Measurements from ENCODE around the gene ASB18. TPM values are rescaled to one million over a fixed set of nuclear protein-coding genes. Genes with fewer than 3 reads are reported as not detected.

Gene ASB18
- total and polyA plus RNA-seq, 9 donors = not detected

DNA sequence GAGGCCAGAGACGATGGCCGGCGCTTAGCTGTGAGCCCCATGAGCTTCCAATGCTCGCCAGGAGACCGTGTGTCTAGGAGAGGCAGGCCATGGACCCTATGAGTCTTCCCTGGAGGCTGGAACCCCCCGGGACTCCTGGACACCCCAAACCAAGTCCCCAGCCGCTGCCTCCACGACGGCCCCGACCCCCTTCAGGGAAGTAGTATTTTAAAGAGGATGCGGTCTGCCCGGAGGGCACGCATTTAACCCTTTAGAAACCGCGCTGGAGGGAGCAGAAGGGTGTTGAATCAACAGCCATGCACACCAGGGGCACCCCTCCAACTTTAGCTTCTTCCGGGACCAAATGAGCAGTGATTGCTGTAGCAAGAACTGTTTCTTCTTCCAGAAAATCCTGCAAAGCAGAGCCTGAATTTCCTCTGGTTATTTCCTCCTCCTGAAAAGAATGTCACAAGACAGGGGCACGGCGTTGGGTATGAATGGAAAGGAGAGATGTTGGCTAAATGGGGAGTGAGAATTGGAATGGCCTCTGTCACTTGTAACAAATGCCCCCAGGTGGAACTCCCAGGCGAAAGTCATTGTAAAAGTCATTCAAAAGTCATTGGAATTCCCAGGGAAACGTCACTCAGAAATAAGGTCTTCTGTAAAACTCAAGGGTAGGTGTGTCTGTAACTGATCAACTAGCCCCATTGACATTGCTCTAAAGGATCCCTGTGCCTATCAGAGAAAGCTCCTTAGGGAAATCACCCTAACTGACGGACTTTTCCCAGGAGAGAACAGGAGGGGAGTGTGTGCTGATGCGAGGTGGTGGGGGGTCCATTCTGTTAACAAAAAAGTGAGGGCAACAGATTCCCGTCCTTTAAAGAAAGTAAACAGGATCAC, 90.2 kb downstream of the ASB18 start:
- Histone ChIP-seq H3K36me3 (no peaks in the 10 kb centered on the region), H3K9me3 (no peaks in the 10 kb centered on the region), H3K27ac (no peak overlapping the region), H3K4me3 (no peak overlapping the region), H3K27me3 (no peaks in the 10 kb centered on the region), H3K4me1 (ENCODE audit: insufficient read depth) (peaks cover 3% of the 10 kb centered on the region)
- DNase-seq = no peak
- WGBS, 3 donors = 13 to 22% (median 14%) methylated on average over 22 to 23 of the region's 23 CpGs
- TF ChIP-seq EP300 (IDR thresholded peaks at IDR 0.05) (no peak), CTCF (IDR thresholded peaks at IDR 0.05) (no peak), POLR2A (IDR thresholded peaks at IDR 0.05) (no peak)
- intact Hi-C loops (cut with DNase I) = loop anchor here in 1 of 4 donors (5.0 kb wide), 1 partner anchor 392 kb away; no protein-coding TSS in a partner anchor

DNA sequence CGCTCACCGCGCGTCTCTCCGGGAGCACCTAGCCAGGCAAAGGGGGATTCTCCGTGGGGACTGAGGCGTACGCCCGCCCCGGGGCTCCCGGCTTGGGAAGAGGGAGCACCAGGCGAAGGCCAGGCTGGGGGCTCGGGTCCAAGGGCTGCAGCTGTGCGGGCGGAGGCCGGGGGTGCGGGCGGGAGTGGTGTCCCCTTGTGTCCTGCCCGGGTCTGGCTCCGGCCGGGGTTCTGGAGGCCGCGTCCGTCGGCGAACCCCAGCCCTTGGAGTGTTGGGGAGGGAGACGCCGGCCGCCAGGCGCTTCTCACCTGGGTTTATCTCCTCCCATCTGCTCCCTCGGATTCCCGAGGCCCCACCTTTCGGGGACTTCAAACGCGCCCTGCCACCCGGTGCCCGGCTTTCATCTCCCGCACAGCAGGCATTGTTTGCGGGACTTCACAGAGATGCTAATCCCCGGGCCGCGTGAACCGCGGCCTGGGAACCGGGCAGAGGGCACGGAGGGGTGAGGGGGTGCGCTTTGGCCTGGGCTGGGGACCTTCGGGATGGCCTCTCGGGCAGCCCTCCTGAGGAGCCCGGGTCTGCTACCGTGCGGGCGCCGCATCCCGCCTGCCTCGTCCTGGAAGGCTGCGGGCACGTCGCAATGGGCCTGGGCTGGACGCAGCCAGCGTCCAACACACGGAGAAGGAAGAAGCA, 91.0 kb downstream of the ASB18 start:
- no peak overlapping the region for H3K4me3 ChIP-seq
- H3K9me3 ChIP-seq = no peaks in the 10 kb centered on the region
- DNase-seq = no peak
- WGBS, 3 donors = 4 to 13% (median 5%) methylated on average over 25 to 62 of the region's 62 CpGs
- H3K27ac ChIP-seq = no peak overlapping the region
- TF ChIP-seq EP300 (IDR thresholded peaks at IDR 0.05) = no peak
- TF ChIP-seq CTCF (IDR thresholded peaks at IDR 0.05) = no peak
- no peak for TF ChIP-seq POLR2A (IDR thresholded peaks at IDR 0.05)
- peaks cover 5% of the 10 kb centered on the region for H3K27me3 ChIP-seq
- intact Hi-C loops (cut with DNase I) = loop anchor here in 1 of 4 donors (5.0 kb wide), 1 partner anchor 391 kb away; no protein-coding TSS in a partner anchor
- peaks cover 1% of the 10 kb centered on the region for H3K4me1 ChIP-seq (ENCODE audit: insufficient read depth)
- no peaks in the 10 kb centered on the region for H3K36me3 ChIP-seq

GRCh38 chr2:236172255-236173035, 91.8 kb downstream of the ASB18 start:
- Histone ChIP-seq H3K36me3 (no peaks in the 10 kb centered on the region), H3K27me3 (peaks cover 5% of the 10 kb centered on the region), H3K9me3 (no peaks in the 10 kb centered on the region), H3K27ac (no peak overlapping the region), H3K4me3 (no peak overlapping the region), H3K4me1 (ENCODE audit: insufficient read depth) (peaks cover 3% of the 10 kb centered on the region)
- intact Hi-C loops (cut with DNase I) = loop anchor here in 1 of 4 donors (5.0 kb wide), 1 partner anchor 390 kb away; no protein-coding TSS in a partner anchor
- TF ChIP-seq CTCF (IDR thresholded peaks at IDR 0.05) = no peak
- no peak for TF ChIP-seq POLR2A (IDR thresholded peaks at IDR 0.05)
- TF ChIP-seq EP300 (IDR thresholded peaks at IDR 0.05) = no peak
- 4 to 8% (median 5%) methylated on average over 44 to 46 of the region's 46 CpGs for WGBS, 3 donors
- no peak for DNase-seq

- Histone ChIP-seq H3K27me3 (peaks cover 5% of the 10 kb centered on the region), H3K4me1 (ENCODE audit: insufficient read depth) (peaks cover 7% of the 10 kb centered on the region), H3K9me3 (no peaks in the 10 kb centered on the region), H3K36me3 (no peaks in the 10 kb centered on the region), H3K4me3 (no peak overlapping the region), H3K27ac (no peak overlapping the region)
- WGBS, 3 donors = 11 to 14% (median 13%) methylated on average over 10 to 16 of the region's 16 CpGs
- no peak for TF ChIP-seq EP300 (IDR thresholded peaks at IDR 0.05)
- no peak for TF ChIP-seq POLR2A (IDR thresholded peaks at IDR 0.05)
- TF ChIP-seq CTCF (IDR thresholded peaks at IDR 0.05) = no peak
- intact Hi-C loops (cut with DNase I) = loop anchor here in 1 of 4 donors (5.0 kb wide), 1 partner anchor 389 kb away; no protein-coding TSS in a partner anchor
- no peak for DNase-seq
These were observed 92.4 kb downstream of the ASB18 start for GRCh38 chr2:236171680-236172254.
